DND-41 (cell line): Measurements from ENCODE around the gene PGM2L1.

Experiments
- EZH2 ChIP-seq: IDR thresholded peaks from 3 replicates; pipeline ENCODE4 v1.6.1; 2012; ENCODE audit warnings: borderline replicate concordance, low read depth, mild to moderate bottlenecking, moderate library complexity, low read length, inconsistent platforms; ENCODE audit not compliant: severe bottlenecking
- TF ChIP-seq, protein P1 (sequence below): IDR thresholded peaks from 2 replicates; pipeline ENCODE4 v1.5.1; 2012; ENCODE audit warnings: borderline replicate concordance, low read length, moderate library complexity, mild to moderate bottlenecking; ENCODE audit not compliant: poor library complexity, severe bottlenecking; ENCODE audit errors: extremely low read depth

- TF ChIP-seq, protein P1, sequence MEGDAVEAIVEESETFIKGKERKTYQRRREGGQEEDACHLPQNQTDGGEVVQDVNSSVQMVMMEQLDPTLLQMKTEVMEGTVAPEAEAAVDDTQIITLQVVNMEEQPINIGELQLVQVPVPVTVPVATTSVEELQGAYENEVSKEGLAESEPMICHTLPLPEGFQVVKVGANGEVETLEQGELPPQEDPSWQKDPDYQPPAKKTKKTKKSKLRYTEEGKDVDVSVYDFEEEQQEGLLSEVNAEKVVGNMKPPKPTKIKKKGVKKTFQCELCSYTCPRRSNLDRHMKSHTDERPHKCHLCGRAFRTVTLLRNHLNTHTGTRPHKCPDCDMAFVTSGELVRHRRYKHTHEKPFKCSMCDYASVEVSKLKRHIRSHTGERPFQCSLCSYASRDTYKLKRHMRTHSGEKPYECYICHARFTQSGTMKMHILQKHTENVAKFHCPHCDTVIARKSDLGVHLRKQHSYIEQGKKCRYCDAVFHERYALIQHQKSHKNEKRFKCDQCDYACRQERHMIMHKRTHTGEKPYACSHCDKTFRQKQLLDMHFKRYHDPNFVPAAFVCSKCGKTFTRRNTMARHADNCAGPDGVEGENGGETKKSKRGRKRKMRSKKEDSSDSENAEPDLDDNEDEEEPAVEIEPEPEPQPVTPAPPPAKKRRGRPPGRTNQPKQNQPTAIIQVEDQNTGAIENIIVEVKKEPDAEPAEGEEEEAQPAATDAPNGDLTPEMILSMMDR: no peak
- no peak for TF ChIP-seq EZH2
Observed at GRCh38 chr11:74437441-74438042, 39.3 kb upstream of the PGM2L1 start.
